Central memory CD8-positive, alpha-beta T cell (primary cell): ENCODE measurements around the gene KCNK16.

ENCODE experiments used
- ATAC-seq: fragments of 150-1000 bp; cut with Tn5 transposase; replicated peaks from 2 replicates; pipeline ENCODE4 v1.10.0; 2022; ENCODE audit warnings: mild to moderate bottlenecking, moderate FRiP score, moderate number of reproducible peaks; ENCODE audit not compliant: poor library complexity, severe bottlenecking; ENCODE audit errors: extremely low read depth
- DNase-seq, 2 donors: peaks; one replicate each; pipeline ENCODE4 v3.0.0; 2021; ENCODE audit warnings: low spot score in 2 of 2
- H3K27ac Mint-ChIP-seq: one replicate; pipeline ENCODE4 v1.8.0; 2022; ENCODE audit warnings: low read depth, mild to moderate bottlenecking, moderate library complexity, mixed read lengths
- H3K27me3 Mint-ChIP-seq: one replicate; pipeline ENCODE4 v1.8.0; 2022; ENCODE audit warnings: mixed read lengths
- H3K36me3 Mint-ChIP-seq: one replicate; pipeline ENCODE4 v1.8.0; 2022; ENCODE audit warnings: mild to moderate bottlenecking, moderate library complexity, mixed read lengths; ENCODE audit not compliant: insufficient read depth
- H3K4me1 Mint-ChIP-seq: one replicate; pipeline ENCODE4 v1.8.0; 2022; ENCODE audit warnings: mixed read lengths
- H3K4me3 Mint-ChIP-seq: one replicate; pipeline ENCODE4 v1.8.0; 2022; ENCODE audit warnings: mild to moderate bottlenecking, moderate library complexity, mixed read lengths
- H3K9me3 Mint-ChIP-seq: one replicate; pipeline ENCODE4 v1.8.0; 2022; ENCODE audit warnings: mixed read lengths

Gene KCNK16

DNA sequence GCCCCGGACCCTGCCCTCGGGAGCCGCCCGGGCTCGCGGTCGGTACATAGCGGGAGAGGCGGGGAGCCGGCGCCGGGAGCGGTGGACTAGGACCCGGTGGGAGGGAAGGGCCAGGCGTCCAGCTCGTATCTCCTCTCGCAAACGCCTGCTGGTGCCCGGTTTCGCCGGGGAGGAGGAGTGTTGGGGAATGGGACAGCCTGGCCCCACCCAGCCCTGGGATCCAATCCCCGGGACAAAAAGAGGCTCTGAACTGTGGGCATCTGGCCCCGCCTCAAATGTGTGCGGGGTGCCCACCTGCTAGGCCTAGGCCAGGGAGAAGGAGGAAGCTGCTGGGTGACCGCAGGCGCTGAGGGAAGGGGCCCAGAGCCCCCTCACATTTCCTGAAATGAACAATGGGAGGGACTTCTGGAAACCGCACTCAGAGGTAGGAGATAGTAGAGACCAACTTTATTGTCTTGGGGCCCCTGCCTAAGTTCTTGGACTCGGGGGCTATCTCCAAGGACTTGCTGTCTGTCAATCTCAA, 8.2 kb downstream of the KCNK16 start, which contains the start of gene KCNK17:
TSS of gene KCNK17 (minus strand) at position 147 of the 523 bp plus-strand sequence. CDS start at position 48, 99 bp downstream.
- H3K36me3 Mint-ChIP-seq = peaks cover 2% of the 10 kb centered on the region
- H3K27me3 Mint-ChIP-seq = peaks cover 76% of the 10 kb centered on the region
- H3K4me3 Mint-ChIP-seq = peak within 1 kb of the TSS; percentile 19
- no peaks in the 10 kb centered on the region for H3K9me3 Mint-ChIP-seq
- H3K4me1 Mint-ChIP-seq = no peaks in the 10 kb centered on the region
- no peak for ATAC-seq
- no peak for DNase-seq
- H3K27ac Mint-ChIP-seq = no peak within 1 kb of the TSS

DNA sequence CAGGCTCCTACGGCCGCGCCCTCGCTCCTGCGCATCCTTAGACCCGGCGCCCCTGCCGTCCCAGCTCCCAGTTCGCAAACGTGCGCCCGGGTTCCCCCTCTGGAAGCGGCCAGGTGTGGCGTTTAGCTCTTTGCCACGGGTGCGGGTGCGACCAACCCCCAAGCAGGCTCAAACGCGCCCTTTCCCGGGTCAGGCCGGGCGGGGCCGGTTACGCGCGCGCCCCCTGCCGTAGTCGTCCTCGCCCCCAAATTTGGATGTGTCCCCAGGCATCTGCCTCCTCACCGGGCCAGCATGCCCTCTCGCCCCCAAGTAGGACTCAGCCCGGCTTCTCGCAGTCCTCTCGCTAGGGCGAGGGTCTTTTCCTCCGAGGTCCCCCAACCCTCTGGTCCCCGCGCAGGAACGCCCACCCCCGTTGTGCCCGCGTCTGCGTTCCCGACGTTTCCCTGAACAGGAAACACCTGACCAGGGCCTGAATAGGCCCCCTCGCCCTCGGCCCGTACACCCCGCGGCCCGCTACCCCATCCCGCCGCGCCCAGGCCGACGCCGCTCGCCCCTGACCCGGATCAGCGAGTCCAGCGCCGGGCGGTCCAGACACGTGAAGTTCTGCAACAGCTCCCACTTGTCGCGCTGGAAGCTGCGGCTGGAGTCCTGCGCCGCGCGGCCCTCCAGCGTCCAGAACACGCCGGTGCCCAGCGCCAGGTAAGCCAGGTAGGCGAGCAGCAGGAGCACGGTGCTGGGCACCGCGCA, 8.8 kb downstream of the KCNK16 start:
- Mint-ChIP-seq H3K27ac (no peak overlapping the region), H3K36me3 (peaks cover 2% of the 10 kb centered on the region), H3K9me3 (no peaks in the 10 kb centered on the region), H3K4me1 (no peaks in the 10 kb centered on the region), H3K27me3 (peaks cover 70% of the 10 kb centered on the region), H3K4me3 (peak overlapping the region; percentile 19)
- no peak for DNase-seq
- ATAC-seq = no peak

DNA sequence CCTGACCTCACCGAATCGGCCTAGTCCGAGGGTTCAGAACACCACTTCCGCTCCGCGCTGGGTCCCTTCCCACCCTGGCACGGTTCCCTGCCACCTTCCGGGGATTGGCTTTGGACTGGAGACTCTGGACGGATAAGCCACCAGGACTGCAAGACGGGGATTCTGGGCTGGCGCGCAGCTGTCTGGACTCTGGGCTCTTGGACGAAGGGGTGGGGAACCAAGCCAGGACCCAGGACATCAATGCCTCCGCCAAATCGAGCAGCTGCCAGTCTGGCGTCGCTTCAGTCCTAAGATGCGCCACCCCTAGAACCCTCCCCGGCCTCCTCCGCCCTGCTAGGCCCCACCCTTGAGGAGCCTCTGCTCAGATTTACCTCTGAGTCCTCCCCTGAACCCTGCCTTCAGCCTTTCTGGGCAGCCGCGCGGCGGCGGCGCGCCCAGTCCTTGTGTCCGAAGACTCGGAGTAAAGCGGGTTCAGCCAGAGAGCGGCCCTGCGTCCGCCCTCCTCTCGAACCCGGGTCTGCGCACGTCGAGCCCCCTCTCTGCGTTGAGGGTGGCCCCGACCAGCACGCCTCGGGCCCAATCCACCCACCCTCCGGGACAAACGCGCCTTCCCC, 9.5 kb downstream of the KCNK16 start:
- no peaks in the 10 kb centered on the region for H3K4me1 Mint-ChIP-seq
- H3K27ac Mint-ChIP-seq = no peak overlapping the region
- no peak for ATAC-seq
- no peaks in the 10 kb centered on the region for H3K9me3 Mint-ChIP-seq
- H3K4me3 Mint-ChIP-seq = no peak overlapping the region
- peaks cover 64% of the 10 kb centered on the region for H3K27me3 Mint-ChIP-seq
- H3K36me3 Mint-ChIP-seq = no peaks in the 10 kb centered on the region
- DNase-seq = no peak

DNA sequence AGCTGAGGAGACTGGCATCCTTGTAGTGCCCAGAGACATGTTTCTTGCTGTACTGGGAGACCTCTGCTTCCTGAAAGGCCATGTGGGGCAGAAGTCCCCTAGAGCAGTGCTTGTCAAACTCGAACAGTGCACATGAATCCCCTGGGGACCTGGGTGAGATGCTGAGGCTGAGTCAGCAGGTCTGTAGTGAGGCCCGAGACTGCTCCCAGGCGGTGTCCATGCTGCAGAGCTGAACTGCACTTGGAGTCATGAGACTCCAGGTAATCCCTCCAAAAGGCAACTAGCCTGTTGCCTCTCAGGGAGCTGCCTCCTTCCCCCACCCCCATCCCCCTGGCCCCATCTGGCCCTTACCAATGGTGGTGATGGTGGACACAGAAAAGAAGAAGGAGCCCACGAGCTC, 12.0 kb downstream of the KCNK16 start:
- ATAC-seq (no peak), DNase-seq (no peak)
- Mint-ChIP-seq H3K4me1 (no peaks in the 10 kb centered on the region), H3K27me3 (peaks cover 40% of the 10 kb centered on the region), H3K9me3 (no peaks in the 10 kb centered on the region), H3K4me3 (no peak overlapping the region), H3K27ac (peak overlapping the region; percentile 16), H3K36me3 (no peaks in the 10 kb centered on the region)

DNA sequence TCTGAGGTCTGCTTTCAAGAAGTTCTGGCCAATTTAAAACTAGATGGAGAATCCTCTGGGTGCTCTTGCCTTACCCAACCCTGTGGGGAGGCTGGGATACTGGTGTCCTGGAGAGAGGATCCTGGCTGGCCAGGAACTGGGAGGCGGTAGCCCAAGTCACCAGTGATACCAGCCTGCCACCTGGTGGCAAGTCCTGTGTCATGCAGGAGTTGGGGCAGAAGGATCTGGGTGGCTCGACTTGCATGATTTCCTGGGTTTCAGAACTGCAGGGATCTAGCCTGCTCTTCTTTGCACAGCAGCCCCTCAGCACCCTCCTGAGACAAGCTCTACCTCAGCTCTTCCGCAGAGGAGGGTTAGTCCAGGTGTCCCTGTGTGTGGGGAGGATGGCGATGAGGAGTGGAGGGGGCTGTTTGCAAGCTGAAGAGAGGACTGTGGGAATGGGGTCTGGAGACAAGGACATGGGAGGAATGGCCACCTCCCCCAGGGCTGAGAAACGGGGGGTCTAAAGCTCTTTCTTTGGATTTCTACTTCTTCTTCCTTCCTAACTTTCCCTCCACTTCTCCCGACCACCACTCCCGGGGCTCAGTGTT, 12.5 kb downstream of the KCNK16 start:
- Mint-ChIP-seq H3K27me3 (peaks cover 35% of the 10 kb centered on the region), H3K4me3 (no peak overlapping the region), H3K9me3 (no peaks in the 10 kb centered on the region), H3K36me3 (no peaks in the 10 kb centered on the region), H3K4me1 (no peaks in the 10 kb centered on the region), H3K27ac (no peak overlapping the region)
- peak; percentile 25 to 38 for DNase-seq
- ATAC-seq = peak; percentile 28

DNA sequence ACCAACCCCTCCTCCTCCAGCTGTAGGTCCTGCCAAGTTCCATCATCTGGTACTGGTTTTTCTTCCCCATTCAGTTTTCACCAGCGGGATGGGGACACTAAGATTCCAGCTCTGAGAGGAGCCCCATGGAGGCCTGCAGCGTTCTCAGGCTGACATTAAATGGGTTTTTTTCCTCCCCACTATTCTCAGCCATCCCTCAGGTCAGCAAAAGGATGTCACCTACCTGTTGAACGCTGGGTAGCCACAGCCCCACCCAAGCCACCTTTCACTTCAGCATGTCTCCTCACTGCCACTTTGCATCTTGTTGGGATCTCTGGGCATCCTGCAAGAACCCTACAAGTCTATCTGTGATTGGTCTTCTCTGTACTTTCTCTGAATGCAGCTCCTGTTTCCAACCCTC, 15.0 kb downstream of the KCNK16 start:
- no peaks in the 10 kb centered on the region for H3K36me3 Mint-ChIP-seq
- DNase-seq = no peak
- H3K27ac Mint-ChIP-seq = no peak overlapping the region
- H3K4me3 Mint-ChIP-seq = no peak overlapping the region
- no peaks in the 10 kb centered on the region for H3K9me3 Mint-ChIP-seq
- peaks cover 8% of the 10 kb centered on the region for H3K4me1 Mint-ChIP-seq
- ATAC-seq = no peak
- peaks cover 27% of the 10 kb centered on the region for H3K27me3 Mint-ChIP-seq

DNA sequence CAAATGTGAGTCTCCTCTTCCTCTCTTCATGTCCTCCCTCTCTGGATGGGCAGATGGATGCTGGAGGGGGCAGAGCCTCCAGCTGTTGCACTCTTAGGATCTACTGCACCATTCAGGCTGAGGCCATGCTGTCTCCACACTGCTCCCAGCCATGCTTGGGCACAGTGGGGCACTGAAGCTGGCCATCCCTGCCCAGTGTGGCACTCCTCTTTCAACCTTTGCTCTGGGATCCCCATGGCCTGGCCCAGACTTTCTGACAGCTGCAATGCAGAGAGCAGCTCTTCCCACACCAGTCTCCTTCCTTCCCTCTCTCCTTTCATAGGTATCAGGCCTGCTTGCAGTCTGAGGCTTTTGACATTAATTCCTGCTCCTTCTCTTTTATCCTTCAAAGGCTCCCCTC, 17.6 kb downstream of the KCNK16 start:
- H3K27ac Mint-ChIP-seq = no peak overlapping the region
- H3K4me1 Mint-ChIP-seq = peaks cover 11% of the 10 kb centered on the region
- peaks cover 18% of the 10 kb centered on the region for H3K27me3 Mint-ChIP-seq
- H3K4me3 Mint-ChIP-seq = no peak overlapping the region
- DNase-seq (no peak), ATAC-seq (no peak)
- no peaks in the 10 kb centered on the region for H3K9me3 Mint-ChIP-seq
- no peaks in the 10 kb centered on the region for H3K36me3 Mint-ChIP-seq

DNA sequence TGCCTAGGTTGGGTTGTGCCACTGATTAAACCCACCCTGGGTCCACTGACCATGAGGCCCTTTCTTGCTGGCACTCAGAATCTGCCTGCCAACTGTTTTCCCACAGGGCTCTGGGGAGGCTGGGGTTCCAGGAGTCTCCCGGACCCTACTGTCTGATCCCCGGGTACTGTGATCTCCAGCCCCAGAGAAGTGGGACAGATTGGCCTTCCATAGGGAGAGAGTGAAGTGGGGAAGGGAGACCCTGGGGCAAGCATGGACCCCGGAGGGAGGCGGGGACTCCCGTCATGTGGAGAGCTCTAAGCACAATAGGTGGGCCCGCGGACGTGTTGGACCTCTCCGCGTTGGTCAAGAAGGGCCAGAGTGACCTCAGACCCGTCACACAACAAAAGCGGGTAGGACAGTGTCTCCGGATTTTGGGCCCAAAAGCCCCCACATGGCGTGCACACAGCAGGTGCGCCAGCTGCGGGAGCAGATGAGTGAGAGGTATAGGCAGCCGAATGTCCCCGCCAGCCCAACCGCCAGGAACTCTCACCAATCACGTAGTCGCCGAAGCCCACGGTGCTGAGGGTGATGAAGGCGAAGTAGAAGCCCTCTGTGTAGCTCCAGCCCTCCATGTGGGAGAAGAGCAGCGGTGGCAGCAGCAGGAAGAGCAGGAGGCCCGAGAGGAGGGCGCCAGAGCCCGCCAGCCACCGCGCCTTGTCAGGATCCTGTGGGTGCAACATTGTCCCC, 18.9 kb downstream of the KCNK16 start:
- H3K36me3 Mint-ChIP-seq = no peaks in the 10 kb centered on the region
- ATAC-seq (no peak), DNase-seq (no peak)
- H3K4me1 Mint-ChIP-seq = peaks cover 11% of the 10 kb centered on the region
- H3K4me3 Mint-ChIP-seq = no peak overlapping the region
- H3K9me3 Mint-ChIP-seq = no peaks in the 10 kb centered on the region
- no peak overlapping the region for H3K27ac Mint-ChIP-seq
- peaks cover 14% of the 10 kb centered on the region for H3K27me3 Mint-ChIP-seq

DNA sequence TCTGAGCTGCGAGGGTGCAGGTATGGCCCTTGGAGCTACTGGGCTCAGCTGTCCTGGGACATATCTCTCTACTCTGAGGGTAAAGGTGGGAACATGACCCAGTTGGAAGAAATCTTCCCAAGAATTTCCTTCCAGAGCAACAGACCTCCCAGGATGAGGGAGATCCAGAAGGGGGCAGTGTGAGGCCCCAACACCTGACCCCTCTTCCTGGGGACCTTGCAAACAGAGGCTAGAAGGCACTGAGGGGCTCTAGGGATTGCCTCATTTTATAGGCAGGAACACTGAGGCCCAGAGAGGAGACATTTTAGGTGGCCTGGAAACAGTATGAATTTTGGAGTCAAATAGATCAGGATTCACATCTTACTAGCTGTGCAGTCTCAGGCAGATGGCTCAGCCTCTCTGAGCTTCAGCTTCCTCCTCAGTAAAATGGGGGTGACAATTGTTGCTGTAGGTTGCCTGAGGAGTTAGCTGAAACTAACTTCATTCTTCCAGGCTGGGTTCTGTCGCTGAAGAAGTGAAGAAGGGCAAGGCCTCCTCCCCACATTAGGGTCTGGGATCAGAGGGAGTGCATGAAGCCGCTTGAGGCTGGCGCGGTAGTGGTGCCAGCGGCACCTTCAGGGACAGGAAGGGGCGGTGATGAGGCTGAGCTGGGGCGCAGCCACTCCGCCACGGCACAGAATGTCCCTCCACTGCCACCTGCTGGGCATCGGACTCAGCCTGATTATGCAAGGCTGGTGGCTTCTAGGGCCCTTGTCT, 19.7 kb downstream of the KCNK16 start:
- Mint-ChIP-seq H3K36me3 (no peaks in the 10 kb centered on the region), H3K4me1 (peaks cover 11% of the 10 kb centered on the region), H3K27me3 (peaks cover 14% of the 10 kb centered on the region), H3K9me3 (no peaks in the 10 kb centered on the region), H3K4me3 (peak overlapping the region; percentile 51), H3K27ac (no peak overlapping the region)
- ATAC-seq = peak; percentile 88
- peak; percentile 73 to 81 for DNase-seq

DNA sequence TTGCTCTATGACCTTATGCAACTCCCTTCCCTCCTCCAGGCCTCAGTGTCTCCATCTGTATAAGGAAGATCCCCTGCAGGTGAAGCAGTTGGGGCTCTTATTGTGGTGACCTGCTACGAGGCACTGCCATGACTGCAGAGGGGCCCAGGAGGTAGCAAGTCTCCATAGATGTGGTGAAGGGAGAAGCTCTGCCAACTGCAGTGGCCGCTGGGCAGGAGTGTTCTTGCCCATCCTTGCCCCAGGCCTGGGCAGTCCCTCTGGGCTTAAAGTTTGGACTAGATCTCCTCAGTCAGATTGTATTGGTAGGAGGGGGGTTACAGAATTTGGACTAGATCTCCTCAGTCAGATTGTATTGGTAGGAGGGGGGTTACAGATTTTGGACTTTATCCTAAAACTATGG, 20.5 kb downstream of the KCNK16 start:
- H3K4me1 Mint-ChIP-seq = peaks cover 11% of the 10 kb centered on the region

DNA sequence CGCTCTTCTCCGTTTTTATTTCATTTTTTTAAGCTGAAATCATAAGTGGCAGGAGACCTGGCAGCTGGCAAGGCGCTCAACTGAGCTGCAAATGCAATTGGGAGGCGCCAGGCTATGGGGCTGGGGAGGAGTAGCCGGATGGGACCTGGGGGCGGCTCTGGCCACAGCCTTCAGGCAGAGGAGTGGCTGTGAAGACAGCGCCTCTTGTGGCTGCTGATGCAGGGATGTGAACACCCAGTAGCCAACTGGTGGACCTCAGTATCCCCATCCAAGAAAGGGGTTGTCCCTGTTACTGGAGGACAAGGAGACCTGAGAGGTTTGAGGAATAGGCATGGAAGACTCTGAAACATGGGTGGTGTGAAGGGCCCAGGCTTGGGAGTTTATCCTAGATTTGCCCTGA, 20.9 kb downstream of the KCNK16 start:
- Mint-ChIP-seq H3K27ac (no peak overlapping the region), H3K9me3 (no peaks in the 10 kb centered on the region), H3K36me3 (no peaks in the 10 kb centered on the region), H3K4me1 (peaks cover 11% of the 10 kb centered on the region), H3K4me3 (no peak overlapping the region), H3K27me3 (peaks cover 14% of the 10 kb centered on the region)
- DNase-seq = no peak
- ATAC-seq = no peak

More for the DNA sequence above, 20.5 kb downstream of the KCNK16 start:
- ATAC-seq (no peak), DNase-seq (no peak)
- H3K36me3 Mint-ChIP-seq = no peaks in the 10 kb centered on the region
- no peak overlapping the region for H3K27ac Mint-ChIP-seq
- H3K4me3 Mint-ChIP-seq = no peak overlapping the region
- H3K27me3 Mint-ChIP-seq = peaks cover 14% of the 10 kb centered on the region
- no peaks in the 10 kb centered on the region for H3K9me3 Mint-ChIP-seq

DNA sequence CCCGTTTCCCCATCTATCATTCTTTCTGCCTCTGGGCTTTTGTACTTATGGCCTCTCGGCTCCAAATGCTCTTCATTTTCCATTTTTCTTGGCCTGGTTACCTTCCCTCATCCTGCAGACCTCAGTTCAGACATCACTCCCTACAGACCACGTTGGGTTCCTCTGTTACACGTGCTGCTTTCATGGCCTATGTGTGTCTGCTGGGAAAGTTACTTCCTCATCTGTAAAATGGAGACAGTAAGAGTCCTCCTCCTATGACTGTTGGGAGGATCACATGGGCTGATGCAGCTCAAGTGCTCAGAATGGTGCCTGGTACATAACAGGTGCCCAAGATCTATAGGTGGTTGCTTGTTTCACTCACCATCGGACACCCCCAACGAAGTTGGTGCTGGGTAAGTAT, 21.8 kb downstream of the KCNK16 start:
- H3K4me1 Mint-ChIP-seq = peaks cover 11% of the 10 kb centered on the region
- ATAC-seq = no peak
- no peak overlapping the region for H3K4me3 Mint-ChIP-seq
- no peak overlapping the region for H3K27ac Mint-ChIP-seq
- no peaks in the 10 kb centered on the region for H3K36me3 Mint-ChIP-seq
- H3K27me3 Mint-ChIP-seq = peaks cover 14% of the 10 kb centered on the region
- no peak for DNase-seq
- no peaks in the 10 kb centered on the region for H3K9me3 Mint-ChIP-seq
